Astrocyte (in vitro differentiated cells and primary cell): ENCODE results near the gene TGM6.

Experiments used
- EZH2 ChIP-seq: IDR thresholded peaks from 2 replicates; pipeline ENCODE4 v1.6.1; 2012; ENCODE audit warnings: mild to moderate bottlenecking, low read length, inconsistent platforms; ENCODE audit not compliant: insufficient read depth
- TF ChIP-seq, protein P1 (sequence below): IDR thresholded peaks from 2 replicates; pipeline ENCODE4 v1.5.1; 2011; ENCODE audit warnings: low read depth, mild to moderate bottlenecking, inconsistent platforms, low read length, moderate library complexity; ENCODE audit not compliant: insufficient read depth

DNA sequence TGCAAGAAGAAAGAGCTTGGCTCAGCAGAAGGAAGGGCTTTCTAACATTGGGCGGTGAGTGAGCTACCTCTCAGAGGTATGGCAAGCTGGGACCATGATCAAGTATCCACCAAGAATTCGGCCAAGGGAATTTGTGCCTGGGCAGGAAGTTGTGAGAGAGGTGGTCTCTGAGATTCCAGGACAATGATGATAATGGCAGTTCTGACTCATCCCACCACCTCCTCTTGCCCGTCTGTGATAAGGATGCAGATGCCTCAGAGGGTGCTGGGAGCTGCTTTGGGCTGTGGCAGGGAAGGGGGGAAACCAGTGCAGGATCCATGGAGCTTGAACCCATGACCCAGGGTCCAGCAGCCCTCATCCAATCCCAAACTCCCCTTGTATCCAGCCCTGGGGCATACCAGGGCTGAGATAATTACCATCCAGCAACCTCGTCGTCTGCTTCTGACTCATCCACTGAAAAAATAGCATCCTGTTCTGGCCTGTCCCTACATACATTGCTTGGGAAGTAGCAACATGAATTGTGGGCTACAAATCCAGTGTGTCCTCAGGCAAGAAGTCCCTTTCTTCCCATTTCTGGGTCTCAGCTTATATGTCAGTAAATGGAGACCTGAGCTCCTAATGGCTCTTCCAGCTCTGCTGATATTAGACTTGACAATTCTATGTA is 5.9 kb downstream of the TGM6 start:
- TF ChIP-seq, protein P1, sequence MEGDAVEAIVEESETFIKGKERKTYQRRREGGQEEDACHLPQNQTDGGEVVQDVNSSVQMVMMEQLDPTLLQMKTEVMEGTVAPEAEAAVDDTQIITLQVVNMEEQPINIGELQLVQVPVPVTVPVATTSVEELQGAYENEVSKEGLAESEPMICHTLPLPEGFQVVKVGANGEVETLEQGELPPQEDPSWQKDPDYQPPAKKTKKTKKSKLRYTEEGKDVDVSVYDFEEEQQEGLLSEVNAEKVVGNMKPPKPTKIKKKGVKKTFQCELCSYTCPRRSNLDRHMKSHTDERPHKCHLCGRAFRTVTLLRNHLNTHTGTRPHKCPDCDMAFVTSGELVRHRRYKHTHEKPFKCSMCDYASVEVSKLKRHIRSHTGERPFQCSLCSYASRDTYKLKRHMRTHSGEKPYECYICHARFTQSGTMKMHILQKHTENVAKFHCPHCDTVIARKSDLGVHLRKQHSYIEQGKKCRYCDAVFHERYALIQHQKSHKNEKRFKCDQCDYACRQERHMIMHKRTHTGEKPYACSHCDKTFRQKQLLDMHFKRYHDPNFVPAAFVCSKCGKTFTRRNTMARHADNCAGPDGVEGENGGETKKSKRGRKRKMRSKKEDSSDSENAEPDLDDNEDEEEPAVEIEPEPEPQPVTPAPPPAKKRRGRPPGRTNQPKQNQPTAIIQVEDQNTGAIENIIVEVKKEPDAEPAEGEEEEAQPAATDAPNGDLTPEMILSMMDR = no peak
- no peak for TF ChIP-seq EZH2
